Vagina (tissue), 2 donors: ENCODE data around the gene TMEM178B.

ENCODE experiments used
- CTCF ChIP-seq, 3 experiments: fragments of 450-650 bp in 2 of 3; fragments of 200-600 bp in 1 of 3; sonication (generic) in 1 of 3; IDR thresholded peaks; one replicate each; pipeline ENCODE4 v1.5.1; 2017 to 2019; ENCODE audit warnings: antibody characterized with exemption in 3 of 3, mild to moderate bottlenecking in 2 of 3, moderate library complexity in 2 of 3
- POLR2A ChIP-seq, 2 donors: fragments of 450-650 bp; IDR thresholded peaks; one replicate each; pipeline ENCODE4 v1.6.1; 2017; ENCODE audit warnings: antibody characterized with exemption in 2 of 2, mild to moderate bottlenecking in 2 of 2, moderate library complexity in 2 of 2

- TF ChIP-seq CTCF (IDR thresholded peaks at IDR 0.05) = no peak
- TF ChIP-seq POLR2A (IDR thresholded peaks at IDR 0.05) = no peak
Measured at GRCh38 chr7:141200191-141201108, 126.6 kb downstream of the TMEM178B start.
